Small intestine (tissue), 4 donors: ENCODE measurements around the gene KLF1. TPM values are rescaled to one million over a fixed set of nuclear protein-coding genes. Genes with fewer than 3 reads are reported as not detected.

Source experiments
- polyA plus RNA-seq, 4 donors: library from polyadenylated mRNA; stranded (reverse) in 3 of 4; unstranded in 1 of 4; fragments of 200-250 nt in 3 of 4; fragments of 120-200 nt in 1 of 4; gene quantifications; one replicate each; pipeline versions ENCODE4 v1.2.1 to v1.2.3, GENCODE V29; 2013
- donor health status: healthy with polysubstance abuse.
- donor health status: Bipolar disorder and iron deficiency.
- donor health status: healthy.

KLF1 gene
- polyA plus RNA-seq, 4 donors: 0.09 to 0.13 TPM; not detected in 2

Other genes starting within 250 kb of the KLF1 start
- 10 to 100 TPM; 42.7 to 64.8 (median 51.0) TPM for gene MAN2B1, start 220.5 kb downstream of the KLF1 start, polyA plus RNA-seq
- 10 to 100 TPM; 10.9 to 23.8 (median 19.9) TPM for gene WDR83, start 220.4 kb downstream of the KLF1 start, polyA plus RNA-seq
- gene DHPS, start 205.3 kb downstream of the KLF1 start, polyA plus RNA-seq: 10 to 100 TPM; 61.5 to 96.9 (median 66.8) TPM
- not detected for gene GNG14, start 199.2 kb downstream of the KLF1 start, polyA plus RNA-seq
- 10 to 100 TPM in 1 of 4 donors, 1 to 10 TPM in 3; 4.5 to 11.8 (median 7.2) TPM for gene FBXW9, start 190.6 kb downstream of the KLF1 start, polyA plus RNA-seq
- gene TNPO2, start 163.3 kb downstream of the KLF1 start, polyA plus RNA-seq: 10 to 100 TPM in 3 of 4 donors, 1 to 10 TPM in 1; 9.8 to 41.3 (median 19.7) TPM
- gene TRIR, start 152.5 kb downstream of the KLF1 start, polyA plus RNA-seq: 100 to 1,000 TPM; 210 to 376 (median 282) TPM
- gene GET3, start 149.7 kb downstream of the KLF1 start, polyA plus RNA-seq: 10 to 100 TPM; 62.1 to 85.4 (median 69.8) TPM
- 1 to 10 TPM in 1 of 4 donors, under 1 TPM in 2, not detected in 1; 0.10 to 3.4 (median 0.16) TPM for gene BEST2, start 135.4 kb downstream of the KLF1 start, polyA plus RNA-seq
- 100 to 1,000 TPM in 3 of 4 donors, 10 to 100 TPM in 1; 61.8 to 206 (median 167) TPM for gene HOOK2, start 111.6 kb downstream of the KLF1 start, polyA plus RNA-seq
- 100 to 1,000 TPM in 2 of 4 donors, 10 to 100 TPM in 2; 44.7 to 234 (median 135) TPM for gene JUNB, start 95.7 kb downstream of the KLF1 start, polyA plus RNA-seq
- gene PRDX2, start 85.4 kb downstream of the KLF1 start, polyA plus RNA-seq: 100 to 1,000 TPM; 285 to 523 (median 416) TPM
- gene THSD8, start 85.1 kb downstream of the KLF1 start, polyA plus RNA-seq: 1 to 10 TPM in 3 of 4 donors, not detected in 1; 2.9 to 4.0 (median 3.1) TPM
- gene RNASEH2A, start 80.6 kb downstream of the KLF1 start, polyA plus RNA-seq: 10 to 100 TPM in 2 of 4 donors, 1 to 10 TPM in 2; 3.1 to 22.3 (median 12.8) TPM
- 1 to 10 TPM in 1 of 4 donors, under 1 TPM in 2, not detected in 1; 0.64 to 1.7 (median 0.67) TPM for gene RTBDN, start 52.6 kb downstream of the KLF1 start, polyA plus RNA-seq
- 1 to 10 TPM in 2 of 4 donors, under 1 TPM in 2; 0.54 to 3.3 (median 0.95) TPM for gene MAST1, start 48.7 kb downstream of the KLF1 start, polyA plus RNA-seq
- 10 to 100 TPM in 2 of 4 donors, 1 to 10 TPM in 2; 6.5 to 43.1 (median 9.3) TPM for gene DNASE2, start 5.8 kb downstream of the KLF1 start, polyA plus RNA-seq
- gene GCDH, start 4.0 kb upstream of the KLF1 start, polyA plus RNA-seq: 10 to 100 TPM; 24.8 to 38.9 (median 28.3) TPM
- 1 to 10 TPM in 1 of 4 donors, under 1 TPM in 1, not detected in 2; 0.18 to 1.2 TPM for gene SYCE2, start 32.1 kb upstream of the KLF1 start, polyA plus RNA-seq
- gene FARSA, start 46.5 kb upstream of the KLF1 start, polyA plus RNA-seq: 10 to 100 TPM; 32.4 to 74.4 (median 48.9) TPM
- 100 to 1,000 TPM; 117 to 803 (median 435) TPM for gene CALR, start 51.4 kb upstream of the KLF1 start, polyA plus RNA-seq
- 100 to 1,000 TPM in 1 of 4 donors, 10 to 100 TPM in 3; 93.0 to 114 (median 98.4) TPM for gene RAD23A, start 58.7 kb upstream of the KLF1 start, polyA plus RNA-seq
- gene GADD45GIP1, start 70.0 kb upstream of the KLF1 start, polyA plus RNA-seq: 10 to 100 TPM; 27.0 to 42.2 (median 36.1) TPM
- gene DAND5, start 82.4 kb upstream of the KLF1 start, polyA plus RNA-seq: under 1 TPM in 2 of 4 donors, not detected in 2; 0.12 to 0.16 TPM
- 10 to 100 TPM in 2 of 4 donors, 1 to 10 TPM in 2; 2.9 to 31.4 (median 10.0) TPM for gene NFIX, start 108.3 kb upstream of the KLF1 start, polyA plus RNA-seq
- gene LYL1, start 215.7 kb upstream of the KLF1 start, polyA plus RNA-seq: 1 to 10 TPM in 3 of 4 donors, under 1 TPM in 1; 0.67 to 8.9 (median 2.8) TPM
- gene TRMT1, start 229.5 kb upstream of the KLF1 start, polyA plus RNA-seq: 10 to 100 TPM; 18.6 to 37.5 (median 28.3) TPM
- 10 to 100 TPM in 3 of 4 donors, 1 to 10 TPM in 1; 7.6 to 51.6 (median 17.9) TPM for gene NACC1, start 231.1 kb upstream of the KLF1 start, polyA plus RNA-seq